HEK293 (cell line): ENCODE data around the gene ZNRF2.
A peak's percentile ranks its signal among the peaks of the same experiment; 100 is the strongest.

Experiments
- FEZF1 ChIP-seq: fragments of 450-650 bp; formaldehyde crosslinking; IDR thresholded peaks from 2 replicates; pipeline ENCODE4 v1.5.1; 2016; ENCODE audit warnings: missing biosample characterization, missing genetic modification characterization
- GFI1B ChIP-seq: fragments of 450-650 bp; formaldehyde crosslinking; IDR thresholded peaks from 2 replicates; pipeline ENCODE4 v1.5.1; 2016; ENCODE audit warnings: missing biosample characterization, missing genetic modification characterization
- MEIS1 ChIP-seq: sonication (generic); formaldehyde crosslinking; IDR thresholded peaks from 2 replicates; pipeline ENCODE4 v1.8.1; 2022; ENCODE audit warnings: missing genetic modification reagents, mild to moderate bottlenecking, borderline replicate concordance
- OSR2 ChIP-seq: fragments of 450-650 bp; formaldehyde crosslinking; IDR thresholded peaks from 2 replicates; pipeline ENCODE4 v1.5.1; 2016; ENCODE audit warnings: missing biosample characterization, missing genetic modification characterization
- PBX3 ChIP-seq: sonication (generic); formaldehyde crosslinking; IDR thresholded peaks from 2 replicates; pipeline ENCODE4 v1.8.1; 2022; ENCODE audit warnings: mild to moderate bottlenecking, moderate library complexity, missing genetic modification reagents
- TSHZ1 ChIP-seq: fragments of 450-650 bp; formaldehyde crosslinking; IDR thresholded peaks from 2 replicates; pipeline ENCODE4 v1.5.1; 2016; ENCODE audit warnings: missing biosample characterization, missing genetic modification characterization, borderline replicate concordance
- ZBTB17 ChIP-seq: fragments of 450-650 bp; formaldehyde crosslinking; IDR thresholded peaks from 2 replicates; pipeline ENCODE4 v1.5.1; 2016; ENCODE audit warnings: missing biosample characterization, missing genetic modification characterization
- ZEB2 ChIP-seq: fragments of 450-650 bp; formaldehyde crosslinking; IDR thresholded peaks from 2 replicates; pipeline ENCODE4 v1.5.1; 2016; ENCODE audit warnings: missing biosample characterization, missing genetic modification characterization
- ZNF132 ChIP-seq: fragments of 450-650 bp; formaldehyde crosslinking; IDR thresholded peaks from 2 replicates; pipeline ENCODE4 v1.5.1; 2017; ENCODE audit warnings: missing biosample characterization, missing genetic modification characterization, borderline replicate concordance
- ZNF18 ChIP-seq: fragments of 450-650 bp; formaldehyde crosslinking; IDR thresholded peaks from 2 replicates; pipeline ENCODE4 v1.5.1; 2016; ENCODE audit warnings: missing biosample characterization, missing genetic modification characterization
- ZNF211 ChIP-seq: fragments of 450-650 bp; formaldehyde crosslinking; IDR thresholded peaks from 2 replicates; pipeline ENCODE4 v1.5.1; 2016; ENCODE audit warnings: low read depth, missing biosample characterization, missing genetic modification characterization
- ZNF23 ChIP-seq: fragments of 450-650 bp; formaldehyde crosslinking; IDR thresholded peaks from 2 replicates; pipeline ENCODE4 v1.5.1; 2016; ENCODE audit warnings: missing biosample characterization, missing genetic modification characterization, borderline replicate concordance
- ZNF311 ChIP-seq: fragments of 450-650 bp; formaldehyde crosslinking; IDR thresholded peaks from 2 replicates; pipeline ENCODE4 v1.5.1; 2017; ENCODE audit warnings: missing biosample characterization, missing genetic modification characterization, borderline replicate concordance
- ZNF324 ChIP-seq: fragments of 450-650 bp; formaldehyde crosslinking; IDR thresholded peaks from 2 replicates; pipeline ENCODE4 v1.5.1; 2016; ENCODE audit warnings: missing biosample characterization, missing genetic modification characterization
- ZNF335 ChIP-seq: fragments of 450-650 bp; formaldehyde crosslinking; conservative IDR thresholded peaks from 2 replicates; pipeline ENCODE4 v1.5.1; 2016; ENCODE audit warnings: missing biosample characterization, missing genetic modification characterization
- ZNF341 ChIP-seq: fragments of 450-650 bp; formaldehyde crosslinking; IDR thresholded peaks from 2 replicates; pipeline ENCODE4; 2016; ENCODE audit warnings: low read depth, missing biosample characterization, missing genetic modification characterization
- ZNF404 ChIP-seq: fragments of 450-650 bp; formaldehyde crosslinking; IDR thresholded peaks from 2 replicates; pipeline ENCODE4 v1.5.1; 2017; ENCODE audit warnings: missing biosample characterization, missing genetic modification characterization
- ZNF555 ChIP-seq: fragments of 450-650 bp; formaldehyde crosslinking; conservative IDR thresholded peaks from 2 replicates; pipeline ENCODE4 v1.5.1; 2017; ENCODE audit warnings: missing biosample characterization, mild to moderate bottlenecking, missing genetic modification characterization, inconsistent platforms
- ZNF571 ChIP-seq: fragments of 450-650 bp; formaldehyde crosslinking; IDR thresholded peaks from 2 replicates; pipeline ENCODE4 v1.5.0; 2017; ENCODE audit warnings: missing biosample characterization, missing genetic modification characterization
- ZNF585B ChIP-seq: fragments of 450-650 bp; formaldehyde crosslinking; IDR thresholded peaks from 2 replicates; pipeline ENCODE4 v1.5.1; 2016; ENCODE audit warnings: missing biosample characterization, missing genetic modification characterization
- ZNF654 ChIP-seq: fragments of 450-650 bp; formaldehyde crosslinking; IDR thresholded peaks from 2 replicates; pipeline ENCODE4 v1.5.1; 2016; ENCODE audit warnings: low read depth, missing biosample characterization, missing genetic modification characterization
- ZSCAN30 ChIP-seq: fragments of 450-650 bp; IDR thresholded peaks from 2 replicates; pipeline ENCODE4 v1.5.1; 2018; ENCODE audit warnings: missing biosample characterization, mild to moderate bottlenecking, missing genetic modification characterization, moderate library complexity
- TF ChIP-seq, protein P1 (sequence below): fragments of 450-650 bp; formaldehyde crosslinking; IDR thresholded peaks from 2 replicates; pipeline ENCODE4 v1.5.1; 2017; ENCODE audit warnings: missing biosample characterization, missing genetic modification characterization
- TF ChIP-seq, protein P2 (sequence below): fragments of 450-650 bp; formaldehyde crosslinking; IDR thresholded peaks from 2 replicates; pipeline ENCODE4 v1.5.1; 2016; ENCODE audit warnings: missing biosample characterization, missing genetic modification characterization
- TF ChIP-seq, protein P3 (sequence below): fragments of 450-650 bp; formaldehyde crosslinking; IDR thresholded peaks from 2 replicates; pipeline ENCODE4 v1.5.1; 2016; ENCODE audit warnings: missing biosample characterization, missing genetic modification characterization
- TF ChIP-seq, protein P4 (sequence below): fragments of 450-650 bp; formaldehyde crosslinking; IDR thresholded peaks from 2 replicates; pipeline ENCODE4 v1.5.1; 2016; ENCODE audit warnings: missing biosample characterization, missing genetic modification characterization

ZNRF2 gene

DNA sequence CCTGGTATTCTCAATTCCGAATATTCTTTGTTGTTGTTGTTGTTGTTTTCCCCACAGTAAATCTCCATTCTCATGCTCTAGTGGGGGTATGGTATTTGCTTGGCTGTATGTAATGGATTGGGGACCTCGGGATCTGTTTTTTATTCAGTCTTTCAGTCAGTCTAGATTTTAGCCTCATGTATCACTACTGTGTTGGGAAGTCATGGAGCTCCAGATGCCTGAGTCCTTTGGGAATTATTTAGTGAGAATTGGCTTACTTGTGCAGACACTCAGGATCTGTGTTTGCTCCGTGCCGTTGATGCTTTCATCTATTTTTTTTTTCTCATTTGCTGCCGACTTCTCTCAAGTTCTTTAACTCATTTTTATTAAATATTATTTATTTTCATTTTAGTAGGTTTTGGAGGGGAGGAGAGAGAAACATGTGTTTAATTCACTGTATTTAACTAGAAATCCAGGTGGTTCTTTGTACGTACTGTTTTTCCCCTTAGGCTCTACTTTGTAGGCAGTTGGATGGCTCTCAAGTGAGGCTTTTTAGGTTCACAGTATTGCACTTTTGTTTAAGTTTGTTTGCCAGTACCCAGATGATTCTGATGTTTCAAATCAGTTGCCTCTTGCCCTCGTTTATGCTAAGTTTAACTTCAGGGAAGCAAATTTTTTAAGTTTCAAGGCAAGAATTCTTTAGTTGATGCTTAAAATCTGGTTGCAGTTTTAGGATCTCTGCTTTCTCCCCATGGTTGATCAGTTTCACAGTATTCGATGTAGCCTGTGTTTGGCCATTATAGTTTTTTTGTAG lies 36.9 kb downstream of the ZNRF2 start (continued):
- TF ChIP-seq, protein P1, sequence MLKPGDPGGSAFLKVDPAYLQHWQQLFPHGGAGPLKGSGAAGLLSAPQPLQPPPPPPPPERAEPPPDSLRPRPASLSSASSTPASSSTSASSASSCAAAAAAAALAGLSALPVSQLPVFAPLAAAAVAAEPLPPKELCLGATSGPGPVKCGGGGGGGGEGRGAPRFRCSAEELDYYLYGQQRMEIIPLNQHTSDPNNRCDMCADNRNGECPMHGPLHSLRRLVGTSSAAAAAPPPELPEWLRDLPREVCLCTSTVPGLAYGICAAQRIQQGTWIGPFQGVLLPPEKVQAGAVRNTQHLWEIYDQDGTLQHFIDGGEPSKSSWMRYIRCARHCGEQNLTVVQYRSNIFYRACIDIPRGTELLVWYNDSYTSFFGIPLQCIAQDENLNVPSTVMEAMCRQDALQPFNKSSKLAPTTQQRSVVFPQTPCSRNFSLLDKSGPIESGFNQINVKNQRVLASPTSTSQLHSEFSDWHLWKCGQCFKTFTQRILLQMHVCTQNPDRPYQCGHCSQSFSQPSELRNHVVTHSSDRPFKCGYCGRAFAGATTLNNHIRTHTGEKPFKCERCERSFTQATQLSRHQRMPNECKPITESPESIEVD: 0 out of 2 replicates have a peak, but pooled peaks have one; percentile 24
- TF ChIP-seq, protein P2, sequence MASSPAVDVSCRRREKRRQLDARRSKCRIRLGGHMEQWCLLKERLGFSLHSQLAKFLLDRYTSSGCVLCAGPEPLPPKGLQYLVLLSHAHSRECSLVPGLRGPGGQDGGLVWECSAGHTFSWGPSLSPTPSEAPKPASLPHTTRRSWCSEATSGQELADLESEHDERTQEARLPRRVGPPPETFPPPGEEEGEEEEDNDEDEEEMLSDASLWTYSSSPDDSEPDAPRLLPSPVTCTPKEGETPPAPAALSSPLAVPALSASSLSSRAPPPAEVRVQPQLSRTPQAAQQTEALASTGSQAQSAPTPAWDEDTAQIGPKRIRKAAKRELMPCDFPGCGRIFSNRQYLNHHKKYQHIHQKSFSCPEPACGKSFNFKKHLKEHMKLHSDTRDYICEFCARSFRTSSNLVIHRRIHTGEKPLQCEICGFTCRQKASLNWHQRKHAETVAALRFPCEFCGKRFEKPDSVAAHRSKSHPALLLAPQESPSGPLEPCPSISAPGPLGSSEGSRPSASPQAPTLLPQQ (tag by site-specific recombination): no peak
- no peak for TF ChIP-seq ZEB2 (tag by site-specific recombination)
- TF ChIP-seq ZNF571 (tag by site-specific recombination): no peak
- TF ChIP-seq OSR2 (tag by site-specific recombination): no peak
- TF ChIP-seq ZNF23 (tag by site-specific recombination): no peak
- TF ChIP-seq GFI1B (tag by site-specific recombination): no peak
- TF ChIP-seq ZNF211: no peak
- 0 out of 2 replicates have a peak, but pooled peaks have one; percentile 28 for TF ChIP-seq ZNF335 (tag by site-specific recombination)
- TF ChIP-seq PBX3 (CRISPR knock-in tag): no peak
- no peak for TF ChIP-seq ZNF654 (tag by site-specific recombination)
- no peak for TF ChIP-seq ZNF311 (tag by site-specific recombination)
- TF ChIP-seq, protein P3, sequence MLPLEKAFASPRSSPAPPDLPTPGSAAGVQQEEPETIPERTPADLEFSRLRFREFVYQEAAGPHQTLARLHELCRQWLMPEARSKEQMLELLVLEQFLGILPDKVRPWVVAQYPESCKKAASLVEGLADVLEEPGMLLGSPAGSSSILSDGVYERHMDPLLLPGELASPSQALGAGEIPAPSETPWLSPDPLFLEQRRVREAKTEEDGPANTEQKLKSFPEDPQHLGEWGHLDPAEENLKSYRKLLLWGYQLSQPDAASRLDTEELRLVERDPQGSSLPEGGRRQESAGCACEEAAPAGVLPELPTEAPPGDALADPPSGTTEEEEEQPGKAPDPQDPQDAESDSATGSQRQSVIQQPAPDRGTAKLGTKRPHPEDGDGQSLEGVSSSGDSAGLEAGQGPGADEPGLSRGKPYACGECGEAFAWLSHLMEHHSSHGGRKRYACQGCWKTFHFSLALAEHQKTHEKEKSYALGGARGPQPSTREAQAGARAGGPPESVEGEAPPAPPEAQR (tag by site-specific recombination): no peak
- no peak for TF ChIP-seq ZNF341 (tag by site-specific recombination)
- no peak for TF ChIP-seq ZNF585B (tag by site-specific recombination)
- no peak for TF ChIP-seq ZNF555 (tag by site-specific recombination)
- TF ChIP-seq ZNF324 (tag by site-specific recombination): no peak
- peak; percentile 41; the same call in 1 of the 2 replicates for TF ChIP-seq ZBTB17 (tag by site-specific recombination)
- no peak for TF ChIP-seq ZNF404 (tag by site-specific recombination)
- TF ChIP-seq, protein P4, sequence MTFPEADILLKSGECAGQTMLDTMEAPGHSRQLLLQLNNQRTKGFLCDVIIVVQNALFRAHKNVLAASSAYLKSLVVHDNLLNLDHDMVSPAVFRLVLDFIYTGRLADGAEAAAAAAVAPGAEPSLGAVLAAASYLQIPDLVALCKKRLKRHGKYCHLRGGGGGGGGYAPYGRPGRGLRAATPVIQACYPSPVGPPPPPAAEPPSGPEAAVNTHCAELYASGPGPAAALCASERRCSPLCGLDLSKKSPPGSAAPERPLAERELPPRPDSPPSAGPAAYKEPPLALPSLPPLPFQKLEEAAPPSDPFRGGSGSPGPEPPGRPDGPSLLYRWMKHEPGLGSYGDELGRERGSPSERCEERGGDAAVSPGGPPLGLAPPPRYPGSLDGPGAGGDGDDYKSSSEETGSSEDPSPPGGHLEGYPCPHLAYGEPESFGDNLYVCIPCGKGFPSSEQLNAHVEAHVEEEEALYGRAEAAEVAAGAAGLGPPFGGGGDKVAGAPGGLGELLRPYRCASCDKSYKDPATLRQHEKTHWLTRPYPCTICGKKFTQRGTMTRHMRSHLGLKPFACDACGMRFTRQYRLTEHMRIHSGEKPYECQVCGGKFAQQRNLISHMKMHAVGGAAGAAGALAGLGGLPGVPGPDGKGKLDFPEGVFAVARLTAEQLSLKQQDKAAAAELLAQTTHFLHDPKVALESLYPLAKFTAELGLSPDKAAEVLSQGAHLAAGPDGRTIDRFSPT (tag by site-specific recombination): no peak
- peak; percentile 53 for TF ChIP-seq FEZF1 (tag by site-specific recombination)
- TF ChIP-seq ZNF132 (tag by site-specific recombination): no peak
- no peak for TF ChIP-seq MEIS1 (CRISPR knock-in tag)
- TF ChIP-seq ZNF18: peak; percentile 55
- no peak for TF ChIP-seq ZSCAN30 (tag by site-specific recombination)
- no peak for TF ChIP-seq TSHZ1 (tag by site-specific recombination)
